HTR-8/SVneo (cell line): ENCODE results near the gene THAP8.

Experiments
- DNase-seq: peaks from one replicate; pipeline ENCODE4 v3.0.0; 2011; ENCODE audit warnings: low spot score, mixed read lengths; ENCODE audit not compliant: insufficient read length
- FAIRE-seq: peaks from 2 replicates; lab custom pipeline; 2011; peaks lifted over from hg19 to GRCh38; lab: Jason Lieb, UNC

The THAP8 gene

GRCh38 chr19:36003284-36003683 is 50.8 kb downstream of the THAP8 start:
- no peak for FAIRE-seq

GRCh38 chr19:36001605-36002004 is 52.5 kb downstream of the THAP8 start:
- FAIRE-seq = no peak

More at GRCh38 chr19:36003284-36003683, 50.8 kb downstream of the THAP8 start:
- DNase-seq = no peak

GRCh38 chr19:35996777-35997176 is 57.3 kb downstream of the THAP8 start:
- DNase-seq = no peak

More at GRCh38 chr19:36001605-36002004, 52.5 kb downstream of the THAP8 start:
- no peak for DNase-seq

GRCh38 chr19:35995048-35995993 is 58.8 kb downstream of the THAP8 start, which contains the start of gene SDHAF1:
Gene SDHAF1, plus strand, starts transcription at chr19:35995188. Its CDS starts 87 bp downstream, at chr19:35995275.
- peak; percentile 99 for FAIRE-seq
- DNase-seq = peak; percentile 96

More at GRCh38 chr19:35996777-35997176, 57.3 kb downstream of the THAP8 start:
- no peak for FAIRE-seq

- DNase-seq (no peak), FAIRE-seq (no peak)
These were observed 60.0 kb downstream of the THAP8 start for GRCh38 chr19:35993923-35994598.

GRCh38 chr19:35992907-35993765 is 60.9 kb downstream of the THAP8 start:
- FAIRE-seq (no peak), DNase-seq (no peak)

- FAIRE-seq (no peak), DNase-seq (no peak)
These were observed 62.2 kb downstream of the THAP8 start for GRCh38 chr19:35991731-35992450.

GRCh38 chr19:35990771-35991730 is 63.0 kb downstream of the THAP8 start:
- no peak for FAIRE-seq

GRCh38 chr19:35990156-35990555 is 63.9 kb downstream of the THAP8 start:
- FAIRE-seq = no peak
- DNase-seq = no peak

More at GRCh38 chr19:35990771-35991730, 63.0 kb downstream of the THAP8 start:
- DNase-seq = no peak

GRCh38 chr19:35988824-35989223 is 65.3 kb downstream of the THAP8 start:
- FAIRE-seq (no peak), DNase-seq (no peak)

GRCh38 chr19:35987571-35987896 is 66.6 kb downstream of the THAP8 start:
- no peak for DNase-seq
- no peak for FAIRE-seq

GRCh38 chr19:35986664-35987570 is 67.2 kb downstream of the THAP8 start:
- FAIRE-seq (no peak), DNase-seq (no peak)

- FAIRE-seq (no peak), DNase-seq (no peak)
These were observed 68.0 kb downstream of the THAP8 start for GRCh38 chr19:35986111-35986510.
